Breast epithelium (tissue), 3 donors: ENCODE measurements around the gene IDH3A.

ENCODE experiments used
- CTCF ChIP-seq, 3 donors: fragments of 450-650 bp; IDR thresholded peaks; one replicate each; pipeline ENCODE4 v1.5.1; 2016 to 2017; ENCODE audit warnings: antibody characterized with exemption in 3 of 3, mild to moderate bottlenecking in 3 of 3, moderate library complexity in 3 of 3
- POLR2A ChIP-seq: fragments of 450-650 bp; IDR thresholded peaks from one replicate; pipeline ENCODE4 v1.6.1; 2016; ENCODE audit warnings: antibody characterized with exemption, mild to moderate bottlenecking, moderate library complexity

- TF ChIP-seq CTCF (IDR thresholded peaks at IDR 0.05) (no peak), POLR2A (no peak)
These were observed 47.0 kb upstream of the IDH3A start for GRCh38 chr15:78102211-78102610.
